Stomach smooth muscle (tissue), 2 donors: ENCODE data around the gene MTHFD2.

Experiments used
- H3K27ac ChIP-seq: one replicate; pipeline ENCODE4 v1.7.0; 2013; ENCODE audit warnings: mild to moderate bottlenecking, low read length, inconsistent platforms
- H3K27me3 ChIP-seq, 2 donors: one replicate each; pipeline ENCODE4 v1.7.0; 2013; ENCODE audit warnings: low read length in 2 of 2; ENCODE audit not compliant: insufficient read depth in 2 of 2, control insufficient read depth in 1 of 2
- H3K36me3 ChIP-seq, 2 donors: one replicate each; pipeline ENCODE4 v1.7.0; 2013; ENCODE audit warnings: low read length in 2 of 2; ENCODE audit not compliant: control insufficient read depth in 2 of 2, insufficient read depth in 2 of 2
- H3K4me1 ChIP-seq: one replicate; pipeline ENCODE4 v1.7.0; 2013; ENCODE audit warnings: low read length; ENCODE audit not compliant: control insufficient read depth, insufficient read depth
- H3K4me3 ChIP-seq, 2 donors: one replicate each; pipeline ENCODE4 v1.7.0; 2013; ENCODE audit warnings: low read length in 2 of 2
- H3K9ac ChIP-seq, 2 donors: one replicate each; pipeline ENCODE4 v1.7.0; 2013; ENCODE audit warnings: low read length in 2 of 2, mild to moderate bottlenecking in 1 of 2
- H3K9me3 ChIP-seq, 2 donors: one replicate each; pipeline ENCODE4 v1.7.0; 2013; ENCODE audit warnings: low read length in 2 of 2; ENCODE audit not compliant: control insufficient read depth in 2 of 2
- donor health status: healthy.
- donor health status: Pancreatic carcinoma.

Gene MTHFD2

GRCh38 chr2:74250189-74250631, 51.8 kb downstream of the MTHFD2 start:
- no peaks in the 10 kb centered on the region for H3K9me3 ChIP-seq

DNA sequence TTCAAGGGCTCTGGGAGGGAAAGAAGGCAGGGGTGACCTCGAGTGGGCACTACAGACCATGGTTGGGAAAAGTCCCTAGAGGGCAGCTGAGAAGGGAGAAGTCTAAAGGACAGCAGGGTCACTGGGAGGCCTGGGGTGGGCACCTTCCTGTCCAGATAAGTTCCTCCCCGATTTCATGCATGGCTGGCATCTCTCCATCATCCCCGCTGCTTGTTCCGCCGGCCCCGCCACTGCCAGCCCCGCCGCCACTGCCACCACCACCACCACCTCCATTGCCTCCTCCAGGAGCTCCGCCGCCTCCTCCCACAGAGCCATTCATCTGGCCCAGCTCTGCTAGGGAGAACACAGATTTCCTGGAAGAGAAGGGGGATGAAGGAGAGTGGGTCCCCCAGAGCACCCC, 53.6 kb downstream of the MTHFD2 start:
- Histone ChIP-seq H3K27ac (no peak overlapping the region), H3K36me3 (no peaks in the 10 kb centered on the region), H3K27me3 (no peaks in the 10 kb centered on the region), H3K4me3 (no peak overlapping the region), H3K9me3 (no peaks in the 10 kb centered on the region), H3K4me1 (no peaks in the 10 kb centered on the region), H3K9ac (no peak overlapping the region)

More at GRCh38 chr2:74250189-74250631, 51.8 kb downstream of the MTHFD2 start:
- no peak overlapping the region for H3K27ac ChIP-seq
- H3K27me3 ChIP-seq: no peaks in the 10 kb centered on the region
- no peak overlapping the region for H3K4me3 ChIP-seq
- no peak overlapping the region for H3K9ac ChIP-seq
- no peaks in the 10 kb centered on the region for H3K4me1 ChIP-seq
- H3K36me3 ChIP-seq: no peaks in the 10 kb centered on the region

GRCh38 chr2:74252862-74253261, 54.4 kb downstream of the MTHFD2 start:
- no peak overlapping the region for H3K27ac ChIP-seq
- H3K9ac ChIP-seq: no peak overlapping the region
- H3K36me3 ChIP-seq: peaks cover 0 to under 1% of the 10 kb centered on the region in 2 donors
- no peak overlapping the region for H3K4me3 ChIP-seq
- no peaks in the 10 kb centered on the region for H3K4me1 ChIP-seq
- H3K9me3 ChIP-seq: no peaks in the 10 kb centered on the region
- H3K27me3 ChIP-seq: no peaks in the 10 kb centered on the region

- H3K9me3 ChIP-seq: no peaks in the 10 kb centered on the region
- no peak overlapping the region for H3K9ac ChIP-seq
- no peak overlapping the region for H3K27ac ChIP-seq
- no peaks in the 10 kb centered on the region for H3K4me1 ChIP-seq
- no peak overlapping the region for H3K4me3 ChIP-seq
- no peaks in the 10 kb centered on the region for H3K27me3 ChIP-seq
- H3K36me3 ChIP-seq: peaks cover 0 to 2% of the 10 kb centered on the region in 2 donors
Observed at GRCh38 chr2:74253306-74253970, 55.0 kb downstream of the MTHFD2 start.

- H3K9ac ChIP-seq: no peak overlapping the region
- no peak overlapping the region for H3K4me3 ChIP-seq
- H3K36me3 ChIP-seq: peaks cover 0 to 2% of the 10 kb centered on the region in 2 donors
- no peaks in the 10 kb centered on the region for H3K4me1 ChIP-seq
- H3K9me3 ChIP-seq: no peaks in the 10 kb centered on the region
- no peak overlapping the region for H3K27ac ChIP-seq
- H3K27me3 ChIP-seq: no peaks in the 10 kb centered on the region
Observed at GRCh38 chr2:74253971-74254310, 55.5 kb downstream of the MTHFD2 start.

GRCh38 chr2:74255660-74256213, 57.3 kb downstream of the MTHFD2 start:
- H3K4me1 ChIP-seq: no peaks in the 10 kb centered on the region
- peaks cover 0 to 3% of the 10 kb centered on the region in 2 donors for H3K36me3 ChIP-seq
- H3K27me3 ChIP-seq: no peaks in the 10 kb centered on the region
- no peak overlapping the region for H3K4me3 ChIP-seq
- no peaks in the 10 kb centered on the region for H3K9me3 ChIP-seq
- H3K9ac ChIP-seq: no peak overlapping the region
- no peak overlapping the region for H3K27ac ChIP-seq

GRCh38 chr2:74259191-74259590, 60.8 kb downstream of the MTHFD2 start:
- H3K27me3 ChIP-seq: no peaks in the 10 kb centered on the region
- peaks cover 0 to 3% of the 10 kb centered on the region in 2 donors for H3K36me3 ChIP-seq
- no peak overlapping the region for H3K4me3 ChIP-seq
- no peaks in the 10 kb centered on the region for H3K9me3 ChIP-seq
- no peak overlapping the region for H3K9ac ChIP-seq
- peaks cover 2% of the 10 kb centered on the region for H3K4me1 ChIP-seq
- H3K27ac ChIP-seq: no peak overlapping the region

DNA sequence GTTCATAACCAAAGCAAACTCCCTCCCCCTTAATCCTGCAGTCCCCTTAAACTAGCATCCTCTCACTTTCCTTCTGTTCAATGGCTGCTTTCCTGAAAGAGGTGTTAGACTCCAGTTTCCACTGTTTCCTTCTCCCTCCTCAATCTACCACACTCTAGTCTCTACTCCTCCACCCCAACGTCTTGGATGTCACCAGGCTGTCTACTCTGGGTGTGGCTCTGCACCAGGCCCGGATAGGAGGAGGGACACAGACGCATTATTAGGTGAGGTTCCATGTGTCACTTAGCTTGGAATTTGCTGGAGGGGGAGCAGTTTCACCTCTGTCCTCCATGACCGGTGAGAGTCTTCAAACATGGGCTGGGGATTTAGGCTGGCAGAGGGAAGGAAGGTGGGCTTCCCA, 61.3 kb downstream of the MTHFD2 start:
- Histone ChIP-seq H3K27me3 (no peaks in the 10 kb centered on the region), H3K4me3 (no peak overlapping the region), H3K4me1 (peaks cover 2% of the 10 kb centered on the region), H3K9me3 (no peaks in the 10 kb centered on the region), H3K36me3 (peaks cover 0 to 3% of the 10 kb centered on the region in 2 donors), H3K27ac (no peak overlapping the region), H3K9ac (no peak overlapping the region)

DNA sequence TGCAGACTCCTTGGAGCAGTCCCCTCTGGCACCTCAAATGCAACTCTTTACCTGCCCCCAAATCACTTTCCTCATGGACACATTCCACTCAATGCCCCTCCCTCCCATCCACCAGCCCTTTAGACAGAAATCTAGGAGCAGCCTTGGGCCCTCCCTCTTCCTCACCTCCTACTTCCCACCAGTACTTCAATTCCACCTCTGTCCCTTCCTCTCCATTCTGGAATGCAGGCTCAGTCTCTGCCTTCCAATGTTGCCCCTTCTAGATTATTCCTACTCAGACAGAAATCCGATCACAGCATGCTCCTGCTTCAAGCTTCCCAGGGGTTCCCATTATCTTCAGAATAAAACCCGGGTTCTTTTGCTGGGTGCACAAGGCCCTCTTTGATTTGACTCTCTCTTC, 62.1 kb downstream of the MTHFD2 start:
- Histone ChIP-seq H3K4me3 (no peak overlapping the region), H3K9me3 (no peaks in the 10 kb centered on the region), H3K27me3 (no peaks in the 10 kb centered on the region), H3K27ac (no peak overlapping the region), H3K9ac (no peak overlapping the region), H3K36me3 (peaks cover 0 to 3% of the 10 kb centered on the region in 2 donors), H3K4me1 (peaks cover 2% of the 10 kb centered on the region)

GRCh38 chr2:74261204-74261864, 62.9 kb downstream of the MTHFD2 start:
- no peaks in the 10 kb centered on the region for H3K9me3 ChIP-seq
- H3K27ac ChIP-seq: no peak overlapping the region
- no peaks in the 10 kb centered on the region for H3K27me3 ChIP-seq
- peaks cover 2% of the 10 kb centered on the region for H3K4me1 ChIP-seq
- peaks cover 0 to 3% of the 10 kb centered on the region in 2 donors for H3K36me3 ChIP-seq
- no peak overlapping the region for H3K4me3 ChIP-seq
- no peak overlapping the region for H3K9ac ChIP-seq

GRCh38 chr2:74262681-74263080, 64.3 kb downstream of the MTHFD2 start:
- Histone ChIP-seq H3K36me3 (peaks cover 0 to 3% of the 10 kb centered on the region in 2 donors), H3K9me3 (no peaks in the 10 kb centered on the region), H3K9ac (no peak overlapping the region), H3K27me3 (no peaks in the 10 kb centered on the region), H3K4me1 (peaks cover 2% of the 10 kb centered on the region), H3K27ac (no peak overlapping the region), H3K4me3 (no peak overlapping the region)
